OCI-LY3 (cell line): ENCODE results near the gene LEAP2.

Experiments used
- EZH2phosphoT487 ChIP-seq: fragments of 200-600 bp; shearing (Covaris generic); IDR thresholded peaks from 2 replicates; pipeline ENCODE4 v1.6.1; 2018; ENCODE audit warnings: antibody characterized with exemption, mixed run types, low read depth
- TF ChIP-seq, protein P1 (sequence below): fragments of 200-600, 300-600 bp; sonication (generic); IDR thresholded peaks from 2 replicates; pipeline ENCODE4 v1.5.1; 2014; ENCODE audit warnings: antibody characterized with exemption, low read length, low read depth

GRCh38 chr5:132895719-132896305, 22.3 kb downstream of the LEAP2 start:
- TF ChIP-seq, protein P1, sequence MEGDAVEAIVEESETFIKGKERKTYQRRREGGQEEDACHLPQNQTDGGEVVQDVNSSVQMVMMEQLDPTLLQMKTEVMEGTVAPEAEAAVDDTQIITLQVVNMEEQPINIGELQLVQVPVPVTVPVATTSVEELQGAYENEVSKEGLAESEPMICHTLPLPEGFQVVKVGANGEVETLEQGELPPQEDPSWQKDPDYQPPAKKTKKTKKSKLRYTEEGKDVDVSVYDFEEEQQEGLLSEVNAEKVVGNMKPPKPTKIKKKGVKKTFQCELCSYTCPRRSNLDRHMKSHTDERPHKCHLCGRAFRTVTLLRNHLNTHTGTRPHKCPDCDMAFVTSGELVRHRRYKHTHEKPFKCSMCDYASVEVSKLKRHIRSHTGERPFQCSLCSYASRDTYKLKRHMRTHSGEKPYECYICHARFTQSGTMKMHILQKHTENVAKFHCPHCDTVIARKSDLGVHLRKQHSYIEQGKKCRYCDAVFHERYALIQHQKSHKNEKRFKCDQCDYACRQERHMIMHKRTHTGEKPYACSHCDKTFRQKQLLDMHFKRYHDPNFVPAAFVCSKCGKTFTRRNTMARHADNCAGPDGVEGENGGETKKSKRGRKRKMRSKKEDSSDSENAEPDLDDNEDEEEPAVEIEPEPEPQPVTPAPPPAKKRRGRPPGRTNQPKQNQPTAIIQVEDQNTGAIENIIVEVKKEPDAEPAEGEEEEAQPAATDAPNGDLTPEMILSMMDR: no peak
- TF ChIP-seq EZH2phosphoT487: no peak
